ENCODE measurements around the gene TNNI2.

GRCh38 chr11:1835671-1836010 lies 3.1 kb upstream of the TNNI2 start:
- TF ChIP-seq, protein P1, sequence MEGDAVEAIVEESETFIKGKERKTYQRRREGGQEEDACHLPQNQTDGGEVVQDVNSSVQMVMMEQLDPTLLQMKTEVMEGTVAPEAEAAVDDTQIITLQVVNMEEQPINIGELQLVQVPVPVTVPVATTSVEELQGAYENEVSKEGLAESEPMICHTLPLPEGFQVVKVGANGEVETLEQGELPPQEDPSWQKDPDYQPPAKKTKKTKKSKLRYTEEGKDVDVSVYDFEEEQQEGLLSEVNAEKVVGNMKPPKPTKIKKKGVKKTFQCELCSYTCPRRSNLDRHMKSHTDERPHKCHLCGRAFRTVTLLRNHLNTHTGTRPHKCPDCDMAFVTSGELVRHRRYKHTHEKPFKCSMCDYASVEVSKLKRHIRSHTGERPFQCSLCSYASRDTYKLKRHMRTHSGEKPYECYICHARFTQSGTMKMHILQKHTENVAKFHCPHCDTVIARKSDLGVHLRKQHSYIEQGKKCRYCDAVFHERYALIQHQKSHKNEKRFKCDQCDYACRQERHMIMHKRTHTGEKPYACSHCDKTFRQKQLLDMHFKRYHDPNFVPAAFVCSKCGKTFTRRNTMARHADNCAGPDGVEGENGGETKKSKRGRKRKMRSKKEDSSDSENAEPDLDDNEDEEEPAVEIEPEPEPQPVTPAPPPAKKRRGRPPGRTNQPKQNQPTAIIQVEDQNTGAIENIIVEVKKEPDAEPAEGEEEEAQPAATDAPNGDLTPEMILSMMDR (IDR thresholded peaks at IDR 0.05) = no peak
- TF ChIP-seq POLR2AphosphoS5 (IDR thresholded peaks at IDR 0.05) (no peak), POLR2A (IDR thresholded peaks at IDR 0.05; ENCODE audit: low read depth) (no peak), EP300 (IDR thresholded peaks at IDR 0.05) (no peak)

All from esophagus muscularis mucosa (tissue), 4 donors.